Measurements from ENCODE around the gene SLC25A21. TPM values are rescaled to one million over a fixed set of nuclear protein-coding genes. Genes with fewer than 3 reads are reported as not detected.

Gene SLC25A21
- total RNA-seq, 1 experiment from 2014 or later, result 7.1 TPM

DNA sequence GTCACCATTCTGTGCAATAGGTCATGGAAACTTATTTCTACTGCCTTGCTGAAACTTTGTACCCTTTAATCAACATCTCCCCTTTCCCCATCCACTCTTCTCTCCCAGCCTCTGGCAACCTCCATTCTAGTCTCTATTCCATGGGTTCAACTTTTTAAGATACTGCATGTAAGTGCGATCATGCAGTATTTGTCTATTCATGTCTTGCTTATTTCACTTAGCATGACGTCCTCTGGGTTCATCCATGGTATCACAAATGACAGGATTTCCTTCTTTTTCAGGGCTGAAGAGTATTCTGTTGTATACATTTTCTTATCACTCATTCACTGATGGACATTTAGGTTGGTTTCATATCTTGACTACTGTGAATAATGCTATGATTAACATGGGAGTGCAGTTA, 288.4 kb downstream of the SLC25A21 start:
- Histone ChIP-seq H3K79me2 (ENCODE audit: insufficient read depth, low read length) (no peaks in the 10 kb centered on the region), H3K4ac (ENCODE audit: low read depth, low read length) (no peak overlapping the region), H3K79me1 (ENCODE audit: insufficient read depth, low read depth, low read length, poor library complexity, severe bottlenecking) (no peaks in the 10 kb centered on the region), H2AK5ac (ENCODE audit: insufficient read length, low read length) (no peak overlapping the region), H4K8ac (replicated peaks; ENCODE audit: insufficient read length, low read depth, low read length) (no peak overlapping the region), H4K91ac (ENCODE audit: insufficient read length, low read depth, low read length) (no peak overlapping the region), H2AFZ (ENCODE audit: low read length) (no peak overlapping the region), H4K20me1 (ENCODE audit: control insufficient read depth, insufficient read depth, insufficient read length) (peaks cover 3% of the 10 kb centered on the region), H3T11ph (ENCODE audit: low read length) (no peak overlapping the region), H4K5ac (ENCODE audit: insufficient read length, low read depth, low read length) (no peak overlapping the region), H3K23ac (ENCODE audit: insufficient read length, low read depth, low read length) (no peak overlapping the region), H2BK20ac (ENCODE audit: low read depth, low read length, poor library complexity, severe bottlenecking) (no peak overlapping the region), H3K9ac (ENCODE audit: extremely low read depth, insufficient read length, low read length) (no peak overlapping the region), H3K56ac (ENCODE audit: insufficient read length, low read depth, low read length) (no peak overlapping the region), H2BK5ac (ENCODE audit: insufficient read length, low read length) (no peak overlapping the region), H3K27ac (ENCODE audit: insufficient read length, low read depth, low read length) (no peak overlapping the region), H3K4me2 (ENCODE audit: insufficient read depth, insufficient read length, low read length) (no peak overlapping the region), H3K9me3 (ENCODE audit: control insufficient read depth, low read depth, low read length) (no peaks in the 10 kb centered on the region), H3K18ac (ENCODE audit: insufficient read length, low read depth, low read length) (no peak overlapping the region), H2BK12ac (ENCODE audit: insufficient read length, low read depth, low read length) (no peak overlapping the region), H3K23me2 (ENCODE audit: insufficient read length, low read depth, low read length, poor library complexity, severe bottlenecking) (no peaks in the 10 kb centered on the region), H3K27me3 (ENCODE audit: insufficient read depth, low read length) (no peaks in the 10 kb centered on the region), H2BK120ac (ENCODE audit: low read depth, low read length, poor library complexity, severe bottlenecking) (no peak overlapping the region), H2BK15ac (ENCODE audit: low read depth, low read length) (no peak overlapping the region), H3K4me1 (ENCODE audit: insufficient read depth, low read length) (no peaks in the 10 kb centered on the region), H3K14ac (ENCODE audit: insufficient read depth, low read length) (no peak overlapping the region)
- TF ChIP-seq, protein P1, sequence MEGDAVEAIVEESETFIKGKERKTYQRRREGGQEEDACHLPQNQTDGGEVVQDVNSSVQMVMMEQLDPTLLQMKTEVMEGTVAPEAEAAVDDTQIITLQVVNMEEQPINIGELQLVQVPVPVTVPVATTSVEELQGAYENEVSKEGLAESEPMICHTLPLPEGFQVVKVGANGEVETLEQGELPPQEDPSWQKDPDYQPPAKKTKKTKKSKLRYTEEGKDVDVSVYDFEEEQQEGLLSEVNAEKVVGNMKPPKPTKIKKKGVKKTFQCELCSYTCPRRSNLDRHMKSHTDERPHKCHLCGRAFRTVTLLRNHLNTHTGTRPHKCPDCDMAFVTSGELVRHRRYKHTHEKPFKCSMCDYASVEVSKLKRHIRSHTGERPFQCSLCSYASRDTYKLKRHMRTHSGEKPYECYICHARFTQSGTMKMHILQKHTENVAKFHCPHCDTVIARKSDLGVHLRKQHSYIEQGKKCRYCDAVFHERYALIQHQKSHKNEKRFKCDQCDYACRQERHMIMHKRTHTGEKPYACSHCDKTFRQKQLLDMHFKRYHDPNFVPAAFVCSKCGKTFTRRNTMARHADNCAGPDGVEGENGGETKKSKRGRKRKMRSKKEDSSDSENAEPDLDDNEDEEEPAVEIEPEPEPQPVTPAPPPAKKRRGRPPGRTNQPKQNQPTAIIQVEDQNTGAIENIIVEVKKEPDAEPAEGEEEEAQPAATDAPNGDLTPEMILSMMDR (conservative IDR thresholded peaks at IDR 0.05), result no peak
- Mint-ChIP-seq H3K27me3 (ENCODE audit: low read depth) (no peaks in the 10 kb centered on the region), H3K27ac (no peak overlapping the region), H3K36me3 (ENCODE audit: insufficient read depth in 1 of 3, low read depth in 3 of 3) (no peaks in the 10 kb centered on the region), H3K4me1 (no peaks in the 10 kb centered on the region), H3K4me3 (no peak overlapping the region), H3K9me3 (peaks cover 0 to 4% of the 10 kb centered on the region in 2 experiments; a peak in 2 of 5 replicates)
- no peak for DNase-seq
- WGBS (ENCODE audit: extremely low coverage, insufficient read length, low lambda C conversion rate), result no CpG with 5 or more reads among the region's 2 CpGs

Data from H9 (cell line).